ENCODE measurements around the gene RARRES2. TPM values are rescaled to one million over a fixed set of nuclear protein-coding genes. Genes with fewer than 3 reads are reported as not detected.
A peak's percentile ranks its signal among the peaks of the same experiment; 100 is the strongest.

Gene RARRES2
- total and polyA plus RNA-seq, 2 of the 13 experiments (the other 11 are each of a cell fraction or from before 2014, with no cell fraction given): 134 to 172 TPM

DNA sequence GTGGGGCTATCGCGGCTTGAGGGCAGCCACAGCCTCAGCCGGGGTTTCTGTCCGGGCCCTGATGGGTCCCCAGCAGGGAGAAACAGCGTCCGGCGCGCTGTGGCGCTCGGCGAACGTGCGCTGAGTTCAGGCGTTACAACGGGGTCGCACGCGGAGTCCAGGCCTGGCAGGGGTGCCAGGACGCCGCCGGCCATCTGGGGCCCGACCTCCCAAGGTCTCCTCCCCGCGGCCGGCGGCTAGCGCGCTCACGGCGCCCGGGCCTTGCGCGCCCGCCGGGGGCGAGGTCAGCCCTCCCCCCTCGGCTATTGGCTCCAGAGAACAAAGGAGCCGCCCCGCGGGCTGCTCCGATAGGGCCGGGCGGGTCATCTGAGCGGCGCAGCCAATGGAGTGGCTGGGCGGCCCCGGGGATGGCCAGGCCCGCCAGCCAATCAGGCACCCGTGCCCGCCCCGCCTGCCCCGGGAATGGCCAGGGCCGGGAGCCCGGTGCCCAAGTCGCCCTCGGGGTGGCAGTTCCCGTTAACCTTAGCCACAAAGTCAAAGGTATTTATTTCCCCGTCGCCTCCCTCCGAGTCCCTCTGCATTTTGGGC, 37.5 kb upstream of the RARRES2 start, which contains the start of gene ZNF775 (continued):
- no peak for TF ChIP-seq ZBTB7A (CRISPR knock-in tag; IDR thresholded peaks at IDR 0.05)
- TF ChIP-seq CCAR2 (optimal IDR thresholded peaks at IDR 0.05; ENCODE audit: low read depth, low read length): no peak
- TF ChIP-seq, protein P1, sequence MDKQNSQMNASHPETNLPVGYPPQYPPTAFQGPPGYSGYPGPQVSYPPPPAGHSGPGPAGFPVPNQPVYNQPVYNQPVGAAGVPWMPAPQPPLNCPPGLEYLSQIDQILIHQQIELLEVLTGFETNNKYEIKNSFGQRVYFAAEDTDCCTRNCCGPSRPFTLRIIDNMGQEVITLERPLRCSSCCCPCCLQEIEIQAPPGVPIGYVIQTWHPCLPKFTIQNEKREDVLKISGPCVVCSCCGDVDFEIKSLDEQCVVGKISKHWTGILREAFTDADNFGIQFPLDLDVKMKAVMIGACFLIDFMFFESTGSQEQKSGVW (CRISPR knock-in tag; IDR thresholded peaks at IDR 0.05; ENCODE audit: borderline replicate concordance): no peak
- peak; percentile 45 for TF ChIP-seq RAD21 (CRISPR knock-in tag; IDR thresholded peaks at IDR 0.05)
- TF ChIP-seq, protein P2, sequence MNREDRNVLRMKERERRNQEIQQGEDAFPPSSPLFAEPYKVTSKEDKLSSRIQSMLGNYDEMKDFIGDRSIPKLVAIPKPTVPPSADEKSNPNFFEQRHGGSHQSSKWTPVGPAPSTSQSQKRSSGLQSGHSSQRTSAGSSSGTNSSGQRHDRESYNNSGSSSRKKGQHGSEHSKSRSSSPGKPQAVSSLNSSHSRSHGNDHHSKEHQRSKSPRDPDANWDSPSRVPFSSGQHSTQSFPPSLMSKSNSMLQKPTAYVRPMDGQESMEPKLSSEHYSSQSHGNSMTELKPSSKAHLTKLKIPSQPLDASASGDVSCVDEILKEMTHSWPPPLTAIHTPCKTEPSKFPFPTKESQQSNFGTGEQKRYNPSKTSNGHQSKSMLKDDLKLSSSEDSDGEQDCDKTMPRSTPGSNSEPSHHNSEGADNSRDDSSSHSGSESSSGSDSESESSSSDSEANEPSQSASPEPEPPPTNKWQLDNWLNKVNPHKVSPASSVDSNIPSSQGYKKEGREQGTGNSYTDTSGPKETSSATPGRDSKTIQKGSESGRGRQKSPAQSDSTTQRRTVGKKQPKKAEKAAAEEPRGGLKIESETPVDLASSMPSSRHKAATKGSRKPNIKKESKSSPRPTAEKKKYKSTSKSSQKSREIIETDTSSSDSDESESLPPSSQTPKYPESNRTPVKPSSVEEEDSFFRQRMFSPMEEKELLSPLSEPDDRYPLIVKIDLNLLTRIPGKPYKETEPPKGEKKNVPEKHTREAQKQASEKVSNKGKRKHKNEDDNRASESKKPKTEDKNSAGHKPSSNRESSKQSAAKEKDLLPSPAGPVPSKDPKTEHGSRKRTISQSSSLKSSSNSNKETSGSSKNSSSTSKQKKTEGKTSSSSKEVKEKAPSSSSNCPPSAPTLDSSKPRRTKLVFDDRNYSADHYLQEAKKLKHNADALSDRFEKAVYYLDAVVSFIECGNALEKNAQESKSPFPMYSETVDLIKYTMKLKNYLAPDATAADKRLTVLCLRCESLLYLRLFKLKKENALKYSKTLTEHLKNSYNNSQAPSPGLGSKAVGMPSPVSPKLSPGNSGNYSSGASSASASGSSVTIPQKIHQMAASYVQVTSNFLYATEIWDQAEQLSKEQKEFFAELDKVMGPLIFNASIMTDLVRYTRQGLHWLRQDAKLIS (CRISPR knock-in tag; IDR thresholded peaks at IDR 0.05): no peak; the same call in 1 of the 2 replicates
- no peak for TF ChIP-seq ZBTB8A (CRISPR knock-in tag; IDR thresholded peaks at IDR 0.05; ENCODE audit: borderline replicate concordance, low read depth)
- TF ChIP-seq ZNF251 (CRISPR knock-in tag; IDR thresholded peaks at IDR 0.05): 0 out of 2 replicates have a peak, but pooled peaks have one; percentile 72
- TF ChIP-seq ZNF382 (CRISPR knock-in tag; IDR thresholded peaks at IDR 0.05; ENCODE audit: borderline replicate concordance): no peak
- TF ChIP-seq ZNF883 (CRISPR knock-in tag; IDR thresholded peaks at IDR 0.05; ENCODE audit: not compliant biosample characterization): no peak
- TF ChIP-seq RBFOX2 (IDR thresholded peaks at IDR 0.05; ENCODE audit: low read depth, low read length): peak; percentile 99
- 0 out of 2 replicates have a peak, but pooled peaks have one; percentile 61 for TF ChIP-seq ZSCAN12 (CRISPR knock-in tag; IDR thresholded peaks at IDR 0.05)
- TF ChIP-seq, protein P3, sequence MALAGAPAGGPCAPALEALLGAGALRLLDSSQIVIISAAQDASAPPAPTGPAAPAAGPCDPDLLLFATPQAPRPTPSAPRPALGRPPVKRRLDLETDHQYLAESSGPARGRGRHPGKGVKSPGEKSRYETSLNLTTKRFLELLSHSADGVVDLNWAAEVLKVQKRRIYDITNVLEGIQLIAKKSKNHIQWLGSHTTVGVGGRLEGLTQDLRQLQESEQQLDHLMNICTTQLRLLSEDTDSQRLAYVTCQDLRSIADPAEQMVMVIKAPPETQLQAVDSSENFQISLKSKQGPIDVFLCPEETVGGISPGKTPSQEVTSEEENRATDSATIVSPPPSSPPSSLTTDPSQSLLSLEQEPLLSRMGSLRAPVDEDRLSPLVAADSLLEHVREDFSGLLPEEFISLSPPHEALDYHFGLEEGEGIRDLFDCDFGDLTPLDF (CRISPR knock-in tag; IDR thresholded peaks at IDR 0.05): peak; percentile 83
- no peak for TF ChIP-seq HNF4A (CRISPR knock-in tag; IDR thresholded peaks at IDR 0.05)
- TF ChIP-seq ZNF263 (CRISPR knock-in tag; IDR thresholded peaks at IDR 0.05): no peak
- no peak for TF ChIP-seq SMARCC2 (IDR thresholded peaks at IDR 0.05)
- TF ChIP-seq, protein P4, sequence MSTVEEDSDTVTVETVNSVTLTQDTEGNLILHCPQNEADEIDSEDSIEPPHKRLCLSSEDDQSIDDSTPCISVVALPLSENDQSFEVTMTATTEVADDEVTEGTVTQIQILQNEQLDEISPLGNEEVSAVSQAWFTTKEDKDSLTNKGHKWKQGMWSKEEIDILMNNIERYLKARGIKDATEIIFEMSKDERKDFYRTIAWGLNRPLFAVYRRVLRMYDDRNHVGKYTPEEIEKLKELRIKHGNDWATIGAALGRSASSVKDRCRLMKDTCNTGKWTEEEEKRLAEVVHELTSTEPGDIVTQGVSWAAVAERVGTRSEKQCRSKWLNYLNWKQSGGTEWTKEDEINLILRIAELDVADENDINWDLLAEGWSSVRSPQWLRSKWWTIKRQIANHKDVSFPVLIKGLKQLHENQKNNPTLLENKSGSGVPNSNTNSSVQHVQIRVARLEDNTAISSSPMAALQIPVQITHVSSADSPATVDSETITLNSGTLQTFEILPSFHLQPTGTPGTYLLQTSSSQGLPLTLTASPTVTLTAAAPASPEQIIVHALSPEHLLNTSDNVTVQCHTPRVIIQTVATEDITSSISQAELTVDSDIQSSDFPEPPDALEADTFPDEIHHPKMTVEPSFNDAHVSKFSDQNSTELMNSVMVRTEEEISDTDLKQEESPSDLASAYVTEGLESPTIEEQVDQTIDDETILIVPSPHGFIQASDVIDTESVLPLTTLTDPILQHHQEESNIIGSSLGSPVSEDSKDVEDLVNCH (CRISPR knock-in tag; IDR thresholded peaks at IDR 0.05): no peak
- no peak for TF ChIP-seq ZNF557 (CRISPR knock-in tag; IDR thresholded peaks at IDR 0.05)
- no peak for TF ChIP-seq ZNF780A (CRISPR knock-in tag; IDR thresholded peaks at IDR 0.05)
- peak; percentile 64; the same call in 1 of the 2 replicates for TF ChIP-seq RXRA (CRISPR knock-in tag; IDR thresholded peaks at IDR 0.05)
- TF ChIP-seq TBX2 (CRISPR knock-in tag; IDR thresholded peaks at IDR 0.05; ENCODE audit: borderline replicate concordance): peak; percentile 28; the same call in 1 of the 2 replicates
- TF ChIP-seq FLYWCH1 (CRISPR knock-in tag; IDR thresholded peaks at IDR 0.05): no peak
- no peak for TF ChIP-seq ZNF570 (CRISPR knock-in tag; IDR thresholded peaks at IDR 0.05; ENCODE audit: borderline replicate concordance)
- no peak; the same call in 1 of the 2 replicates for TF ChIP-seq KDM5A (IDR thresholded peaks at IDR 0.05; ENCODE audit: borderline replicate concordance, low read length)

All from HepG2 (cell line).